ENCODE measurements around the gene PCSK5. TPM values are rescaled to one million over a fixed set of nuclear protein-coding genes. Genes with fewer than 3 reads are reported as not detected.

Gene PCSK5
- total and polyA plus RNA-seq, 2 donors (not counting 1 experiment from before 2014, with no cell fraction given), result 0.09 TPM; not detected in 1

GRCh38 chr9:76203373-76203772 is 312.9 kb downstream of the PCSK5 start:
- Histone ChIP-seq H3K27me3 (replicated peaks in 1 of 4; ENCODE audit: control extremely low read depth in 1 of 4, control insufficient read depth in 3 of 4, insufficient read depth in 4 of 4, low read length in 3 of 4) (no peaks in the 10 kb centered on the region), H3K9ac (ENCODE audit: low read length) (no peak overlapping the region), H4K20me1 (ENCODE audit: control insufficient read depth, insufficient read depth, low read length, poor library complexity, severe bottlenecking) (no peaks in the 10 kb centered on the region), H3K36me3 (replicated peaks in 1 of 2; ENCODE audit: control extremely low read depth in 1 of 2, control insufficient read depth in 1 of 2, extremely low read depth in 1 of 2, insufficient read depth in 2 of 2, low read length in 1 of 2) (no peaks in the 10 kb centered on the region), H3K27ac (ENCODE audit: low read length in 2 of 2) (no peak overlapping the region), H3K79me2 (ENCODE audit: control insufficient read depth, insufficient read depth, low read length) (no peaks in the 10 kb centered on the region), H2AFZ (ENCODE audit: insufficient read depth, low read depth, low read length, poor library complexity, severe bottlenecking) (no peak overlapping the region), H3K9me3 (ENCODE audit: control extremely low read depth in 1 of 3, control insufficient read depth in 2 of 3, insufficient read depth in 1 of 3, low read length in 2 of 3) (no peaks in the 10 kb centered on the region), H3K4me2 (replicated peaks; ENCODE audit: low read depth, low read length, poor library complexity, severe bottlenecking) (no peak overlapping the region), H3K4me3 (ENCODE audit: control extremely low read depth in 1 of 5, extremely low read depth in 1 of 5, insufficient read depth in 1 of 5, low read depth in 2 of 5, low read length in 4 of 5) (no peak overlapping the region), H3K4me1 (ENCODE audit: control insufficient read depth in 2 of 2, insufficient read depth in 2 of 2, low read length in 2 of 2) (no peaks in the 10 kb centered on the region)
- TF ChIP-seq CTCF (IDR thresholded peaks at IDR 0.05) (no peak), EZH2 (IDR thresholded peaks at IDR 0.05; ENCODE audit: borderline replicate concordance, insufficient read depth, low read depth, low read length, poor library complexity, severe bottlenecking) (no peak)
- intact Hi-C loops (cut with micrococcal nuclease), result no loop called here
- WGBS (ENCODE audit: insufficient coverage), result 15% methylated on average over 2 of the region's 3 CpGs
- H3K9me3 Mint-ChIP-seq (ENCODE audit: insufficient read depth), result peaks cover 2% of the 10 kb centered on the region
- H3K27me3 Mint-ChIP-seq, result peaks cover 12% of the 10 kb centered on the region
- no peak overlapping the region for H3K4me3 Mint-ChIP-seq
- ATAC-seq (ENCODE audit: low read depth), result no peak
- ChIA-PET CTCF (no interaction called here), POLR2A (no interaction called here)
- H3K27ac Mint-ChIP-seq, result no peak overlapping the region
- H3K4me1 Mint-ChIP-seq, result no peaks in the 10 kb centered on the region
- DNase-seq, result no peak

GRCh38 chr9:76206821-76207220 is 316.3 kb downstream of the PCSK5 start:
- Mint-ChIP-seq H3K27ac (no peak overlapping the region), H3K9me3 (ENCODE audit: insufficient read depth) (peaks cover 2% of the 10 kb centered on the region), H3K27me3 (peaks cover 10% of the 10 kb centered on the region), H3K4me3 (no peak overlapping the region), H3K4me1 (no peaks in the 10 kb centered on the region)
- DNase-seq, result no peak
- H3K9me3 ChIP-seq (ENCODE audit: control extremely low read depth in 1 of 3, control insufficient read depth in 2 of 3, insufficient read depth in 1 of 3, low read length in 2 of 3), result no peaks in the 10 kb centered on the region
- ATAC-seq (ENCODE audit: low read depth), result no peak
- H4K20me1 ChIP-seq (ENCODE audit: control insufficient read depth, insufficient read depth, low read length, poor library complexity, severe bottlenecking), result no peaks in the 10 kb centered on the region
- TF ChIP-seq CTCF (IDR thresholded peaks at IDR 0.05) (no peak), EZH2 (IDR thresholded peaks at IDR 0.05; ENCODE audit: borderline replicate concordance, insufficient read depth, low read depth, low read length, poor library complexity, severe bottlenecking) (no peak)
- WGBS (ENCODE audit: insufficient coverage), result no CpG with 5 or more reads among the region's 1 CpG
- no peak overlapping the region for H3K4me2 ChIP-seq (replicated peaks; ENCODE audit: low read depth, low read length, poor library complexity, severe bottlenecking)
- ChIA-PET POLR2A (no interaction called here), CTCF (no interaction called here)
- no peaks in the 10 kb centered on the region for H3K4me1 ChIP-seq (ENCODE audit: control insufficient read depth in 2 of 2, insufficient read depth in 2 of 2, low read length in 2 of 2)
- H3K4me3 ChIP-seq (ENCODE audit: control extremely low read depth in 1 of 5, extremely low read depth in 1 of 5, insufficient read depth in 1 of 5, low read depth in 2 of 5, low read length in 4 of 5), result no peak overlapping the region
- intact Hi-C loops (cut with micrococcal nuclease), result no loop called here
- H3K27me3 ChIP-seq (replicated peaks in 1 of 4; ENCODE audit: control extremely low read depth in 1 of 4, control insufficient read depth in 3 of 4, insufficient read depth in 4 of 4, low read length in 3 of 4), result no peaks in the 10 kb centered on the region
- no peaks in the 10 kb centered on the region for H3K79me2 ChIP-seq (ENCODE audit: control insufficient read depth, insufficient read depth, low read length)
- no peak overlapping the region for H3K9ac ChIP-seq (ENCODE audit: low read length)
- no peaks in the 10 kb centered on the region for H3K36me3 ChIP-seq (replicated peaks in 1 of 2; ENCODE audit: control extremely low read depth in 1 of 2, control insufficient read depth in 1 of 2, extremely low read depth in 1 of 2, insufficient read depth in 2 of 2, low read length in 1 of 2)
- H2AFZ ChIP-seq (ENCODE audit: insufficient read depth, low read depth, low read length, poor library complexity, severe bottlenecking), result no peak overlapping the region
- H3K27ac ChIP-seq (ENCODE audit: low read length in 2 of 2), result no peak overlapping the region
